MM.1S (cell line): ENCODE results near the gene ZNF430.

Experiments
- DNase-seq: peaks from one replicate; pipeline ENCODE4 v3.0.0-alpha.2; 2015
- H2AFZ ChIP-seq: fragments of 300-600 bp; sonication (generic); 2 replicates; pipeline ENCODE4 v1.6.0; 2016; ENCODE audit warnings: antibody characterized with exemption, low read length
- H3F3A ChIP-seq: fragments of 300-600 bp; sonication (generic); 2 replicates; pipeline ENCODE4 v1.6.1; 2016; ENCODE audit warnings: mild to moderate bottlenecking, antibody characterized with exemption, low read length, moderate library complexity, mixed read lengths; ENCODE audit not compliant: insufficient read depth
- H3K27ac ChIP-seq: fragments of 300-600 bp; sonication (generic); 2 replicates; pipeline ENCODE4 v1.5.1; 2016; ENCODE audit warnings: mild to moderate bottlenecking, low read length
- H3K27me3 ChIP-seq: fragments of 300-600 bp; sonication (generic); replicated peaks from 2 replicates; pipeline ENCODE4 v1.6.0; 2016; ENCODE audit warnings: low read length; ENCODE audit not compliant: insufficient read depth
- H3K36me3 ChIP-seq: fragments of 300-600 bp; sonication (generic); replicated peaks from 2 replicates; pipeline ENCODE4 v1.6.1; 2016; ENCODE audit warnings: mild to moderate bottlenecking, low read length, mixed read lengths; ENCODE audit not compliant: insufficient read depth
- H3K4me1 ChIP-seq: fragments of 300-600 bp; sonication (generic); 2 replicates; pipeline ENCODE4 v1.6.1; 2016; ENCODE audit warnings: low read length, mixed read lengths
- H3K4me2 ChIP-seq: fragments of 300-600 bp; sonication (generic); 2 replicates; pipeline ENCODE4 v1.6.0; 2016; ENCODE audit warnings: low read depth, low read length
- H3K4me3 ChIP-seq: fragments of 300-600 bp; sonication (generic); 2 replicates; pipeline ENCODE4 v1.5.1; 2016; ENCODE audit warnings: low read length, mixed read lengths
- H3K79me2 ChIP-seq: fragments of 300-600 bp; sonication (generic); 2 replicates; pipeline ENCODE4 v1.6.1; 2016; ENCODE audit warnings: mixed run types, low read length, mixed read lengths
- H3K9ac ChIP-seq: fragments of 300-600 bp; sonication (generic); 2 replicates; pipeline ENCODE4 v1.6.1; 2016; ENCODE audit warnings: low read length, mixed read lengths
- H3K9me2 ChIP-seq: fragments of 300-600 bp; sonication (generic); replicated peaks from 2 replicates; pipeline ENCODE4 v1.6.1; 2016; ENCODE audit warnings: mild to moderate bottlenecking, low read length, mixed read lengths; ENCODE audit not compliant: insufficient read depth
- H3K9me3 ChIP-seq: fragments of 300-600 bp; sonication (generic); replicated peaks from 2 replicates; pipeline ENCODE4 v1.6.1; 2016; ENCODE audit warnings: mild to moderate bottlenecking, low read length, mixed read lengths; ENCODE audit not compliant: insufficient read depth
- H4K20me1 ChIP-seq: fragments of 300-600 bp; sonication (generic); 2 replicates; pipeline ENCODE4 v1.6.1; 2016; ENCODE audit warnings: mild to moderate bottlenecking, low read length, moderate library complexity, mixed read lengths; ENCODE audit not compliant: insufficient read depth
- EZH2 ChIP-seq: fragments of 300-600 bp; sonication (generic); optimal IDR thresholded peaks from 2 replicates; pipeline ENCODE3; 2017; ENCODE audit warnings: low read depth, mild to moderate bottlenecking, antibody characterized with exemption, low read length, mixed read lengths
- EZH2phosphoT487 ChIP-seq: fragments of 300-600 bp; sonication (generic); IDR thresholded peaks from 2 replicates; pipeline ENCODE4 v1.6.1; 2018; ENCODE audit warnings: antibody characterized with exemption, low read length
- TF ChIP-seq, protein P1 (sequence below): fragments of 300-600 bp; sonication (generic); IDR thresholded peaks from 2 replicates; pipeline ENCODE4 v1.5.1; 2016; ENCODE audit warnings: antibody characterized with exemption, low read length, mixed read lengths

Gene ZNF430

GRCh38 chr19:21065336-21065735 lies 44.9 kb downstream of the ZNF430 start:
- H3K4me2 ChIP-seq: no peak overlapping the region
- H3K79me2 ChIP-seq: no peaks in the 10 kb centered on the region
- H4K20me1 ChIP-seq: no peaks in the 10 kb centered on the region
- H3K27ac ChIP-seq: no peak overlapping the region
- no peak for TF ChIP-seq EZH2
- TF ChIP-seq EZH2phosphoT487: no peak
- TF ChIP-seq, protein P1, sequence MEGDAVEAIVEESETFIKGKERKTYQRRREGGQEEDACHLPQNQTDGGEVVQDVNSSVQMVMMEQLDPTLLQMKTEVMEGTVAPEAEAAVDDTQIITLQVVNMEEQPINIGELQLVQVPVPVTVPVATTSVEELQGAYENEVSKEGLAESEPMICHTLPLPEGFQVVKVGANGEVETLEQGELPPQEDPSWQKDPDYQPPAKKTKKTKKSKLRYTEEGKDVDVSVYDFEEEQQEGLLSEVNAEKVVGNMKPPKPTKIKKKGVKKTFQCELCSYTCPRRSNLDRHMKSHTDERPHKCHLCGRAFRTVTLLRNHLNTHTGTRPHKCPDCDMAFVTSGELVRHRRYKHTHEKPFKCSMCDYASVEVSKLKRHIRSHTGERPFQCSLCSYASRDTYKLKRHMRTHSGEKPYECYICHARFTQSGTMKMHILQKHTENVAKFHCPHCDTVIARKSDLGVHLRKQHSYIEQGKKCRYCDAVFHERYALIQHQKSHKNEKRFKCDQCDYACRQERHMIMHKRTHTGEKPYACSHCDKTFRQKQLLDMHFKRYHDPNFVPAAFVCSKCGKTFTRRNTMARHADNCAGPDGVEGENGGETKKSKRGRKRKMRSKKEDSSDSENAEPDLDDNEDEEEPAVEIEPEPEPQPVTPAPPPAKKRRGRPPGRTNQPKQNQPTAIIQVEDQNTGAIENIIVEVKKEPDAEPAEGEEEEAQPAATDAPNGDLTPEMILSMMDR: no peak
- H3K9me3 ChIP-seq: no peaks in the 10 kb centered on the region; the same call in 1 of the 2 replicates
- H3K27me3 ChIP-seq: no peaks in the 10 kb centered on the region
- no peak overlapping the region for H3K9ac ChIP-seq
- DNase-seq: no peak
- no peaks in the 10 kb centered on the region for H3K36me3 ChIP-seq
- no peak overlapping the region for H3K4me3 ChIP-seq
- H2AFZ ChIP-seq: no peak overlapping the region
- no peaks in the 10 kb centered on the region for H3K4me1 ChIP-seq
- no peaks in the 10 kb centered on the region for H3F3A ChIP-seq
- no peaks in the 10 kb centered on the region for H3K9me2 ChIP-seq

GRCh38 chr19:21082011-21082975 lies 61.8 kb downstream of the ZNF430 start, which contains the start of gene ZNF714:
Gene ZNF714, plus strand, starts transcription at chr19:21082203. Its CDS starts 16,066 bp downstream, at chr19:21098269.
- no peaks in the 10 kb centered on the region for H3F3A ChIP-seq
- H3K79me2 ChIP-seq: no peaks in the 10 kb centered on the region
- H3K9me3 ChIP-seq: no peaks in the 10 kb centered on the region
- TF ChIP-seq EZH2 (no peak), EZH2phosphoT487 (no peak)
- TF ChIP-seq, protein P1: no peak
- no peaks in the 10 kb centered on the region for H4K20me1 ChIP-seq
- H3K4me3 ChIP-seq: peak within 1 kb of the TSS; percentile 55
- H3K4me2 ChIP-seq: peak within 1 kb of the TSS; percentile 2; the same call in 1 of the 2 replicates
- peak within 1 kb of the TSS; percentile 31; the same call in 1 of the 2 replicates for H3K27ac ChIP-seq
- H3K27me3 ChIP-seq: no peaks in the 10 kb centered on the region
- H3K36me3 ChIP-seq: no peaks in the 10 kb centered on the region
- 0 out of 2 replicates have a peak within 1 kb of the TSS, but pooled peaks have one; percentile 19 for H2AFZ ChIP-seq
- no peaks in the 10 kb centered on the region for H3K9me2 ChIP-seq
- H3K4me1 ChIP-seq: no peaks in the 10 kb centered on the region
- peak within 1 kb of the TSS; percentile 44; the same call in 1 of the 2 replicates for H3K9ac ChIP-seq
- DNase-seq: peak; percentile 76

- H3K79me2 ChIP-seq: no peaks in the 10 kb centered on the region
- no peaks in the 10 kb centered on the region for H3K9me3 ChIP-seq
- H4K20me1 ChIP-seq: no peaks in the 10 kb centered on the region
- H3K9ac ChIP-seq: no peak overlapping the region
- H3K4me2 ChIP-seq: no peak overlapping the region
- no peaks in the 10 kb centered on the region for H3K36me3 ChIP-seq
- TF ChIP-seq EZH2: no peak
- TF ChIP-seq, protein P1: no peak
- no peak for TF ChIP-seq EZH2phosphoT487
- H2AFZ ChIP-seq: no peak overlapping the region
- H3K4me1 ChIP-seq: no peaks in the 10 kb centered on the region
- no peaks in the 10 kb centered on the region for H3F3A ChIP-seq
- no peak overlapping the region for H3K4me3 ChIP-seq
- H3K9me2 ChIP-seq: no peaks in the 10 kb centered on the region
- no peak for DNase-seq
- H3K27ac ChIP-seq: no peak overlapping the region
- H3K27me3 ChIP-seq: no peaks in the 10 kb centered on the region
Observed at GRCh38 chr19:21084343-21084742, 63.9 kb downstream of the ZNF430 start.
